Stomach (tissue), 9 donors: ENCODE measurements around the gene PCDHA5. TPM values are rescaled to one million over a fixed set of nuclear protein-coding genes. Genes with fewer than 3 reads are reported as not detected.
"Not testable (repeated sequence)": the region's sequence is repeated elsewhere in the genome, so short reads cannot be mapped to it uniquely, and the experiment has no call there.

Experiments used
- DNase-seq, 2 donors: peaks; one replicate each; pipeline versions ENCODE4 v3.0.0 to v3.0.0-alpha.2; 2013 to 2019
- H3K27ac ChIP-seq, 5 donors: fragments of 200-600 bp in 4 of 5; sonication (generic) in 4 of 5; one replicate each; pipeline ENCODE4 v1.5.1; 2013 to 2019; ENCODE audit warnings: mild to moderate bottlenecking in 1 of 5, moderate library complexity in 1 of 5
- H3K27me3 ChIP-seq, 3 donors: fragments of 200-600 bp; sonication (generic); one replicate each; pipeline ENCODE4 v1.5.1; 2017 to 2019; ENCODE audit warnings: mixed run types in 1 of 3
- H3K36me3 ChIP-seq, 4 donors: fragments of 200-600 bp; sonication (generic); 1 replicate in 3 of 4; 2 replicates in 1 of 4; pipeline ENCODE4 v1.5.1; 2016 to 2019
- H3K4me1 ChIP-seq, 4 donors: fragments of 200-600 bp; sonication (generic); one replicate each; pipeline ENCODE4 v1.5.1; 2016 to 2019
- H3K4me3 ChIP-seq, 4 donors: fragments of 200-600 bp; sonication (generic) in 3 of 4; one replicate each; pipeline ENCODE4 v1.5.1; 2016 to 2019; ENCODE audit warnings: mild to moderate bottlenecking in 1 of 4
- H3K9me3 ChIP-seq, 4 donors: fragments of 200-600 bp; sonication (generic); one replicate each; pipeline ENCODE4 v1.5.1; 2016 to 2019
- CTCF ChIP-seq, 7 experiments: fragments of 450-650 bp in 4 of 7; fragments of 200-600 bp in 3 of 7; sonication (generic) in 3 of 7; IDR thresholded peaks; one replicate each; pipeline ENCODE4 v1.5.1; 2016 to 2019; ENCODE audit warnings: antibody characterized with exemption in 7 of 7, control low read depth in 2 of 7, mild to moderate bottlenecking in 1 of 7
- EP300 ChIP-seq: sonication (generic); formaldehyde crosslinking; IDR thresholded peaks from one replicate; pipeline ENCODE4 v1.6.1; 2017; ENCODE audit warnings: antibody characterized with exemption
- POLR2A ChIP-seq, 4 donors: fragments of 450-650 bp; IDR thresholded peaks; one replicate each; pipeline ENCODE4 v1.6.1; 2016; ENCODE audit warnings: antibody characterized with exemption in 4 of 4, control low read depth in 2 of 4, mild to moderate bottlenecking in 1 of 4, moderate library complexity in 1 of 4
- POLR2AphosphoS5 ChIP-seq, 3 donors: sonication (generic); formaldehyde crosslinking; IDR thresholded peaks; one replicate each; pipeline ENCODE4 v1.6.1; 2016; ENCODE audit warnings: antibody characterized with exemption in 3 of 3
- WGBS, 5 donors: extraction: QIAGEN DNeasy Blood & Tissue Kit in 3 of 5; methylation state at CpG; one replicate each; pipeline versions ENCODE4 v1.1.5 to v1.1.7; 2013 to 2018; 5-methylcytosine and 5-hydroxymethylcytosine counted together
- intact Hi-C: fragments of 100-400 bp; cut with DNase I; formaldehyde crosslinking; loops from one replicate; pipeline ENCODE4 v1.15.1; 2023; ENCODE audit warnings: low total_unique reads
- polyA plus RNA-seq, 3 donors: library from polyadenylated mRNA; stranded (reverse); fragments of 200-250 nt; gene quantifications; one replicate each; pipeline ENCODE4 v1.2.3, GENCODE V29; 2013
- total RNA-seq, 5 donors: library from RNA; depleted of rRNA; stranded (reverse); fragments of >200 nt; gene quantifications; one replicate each; pipeline versions ENCODE4 v1.1.0 to v1.2.3, GENCODE V29; 2014 to 2016
- donor health status: healthy with polysubstance abuse.
- donor health status: Bipolar disorder and iron deficiency.
- donor health status: healthy.

Gene PCDHA5
- total and polyA plus RNA-seq, 8 donors: 0.12 to 21.9 (median 0.13) TPM; not detected in 5

GRCh38 chr5:140833993-140834392 lies 12.6 kb downstream of the PCDHA5 start, which contains the start of gene PCDHA7:
Gene PCDHA7, plus strand, starts transcription at chr5:140834269. Its CDS starts 115 bp downstream, at chr5:140834384.
- Histone ChIP-seq H3K4me1 (no peaks in the 10 kb centered on the region), H3K4me3 (peak within 1 kb of the TSS in 3 of 4 donors; percentile 9 to 24 (median 13)), H3K27me3 (peaks cover 0 to 71% (median 4%) of the 10 kb centered on the region in 3 donors), H3K9me3 (peaks cover 28 to 70% (median 53%) of the 10 kb centered on the region in 4 donors), H3K36me3 (no peaks in the 10 kb centered on the region), H3K27ac (no peak within 1 kb of the TSS)
- DNase-seq: peak in 1 of 2 donors; percentile 28
- intact Hi-C loops: no loop called here
- no peak for TF ChIP-seq POLR2AphosphoS5 (IDR thresholded peaks at IDR 0.05)
- WGBS, 5 donors: 10 to 18% (median 12%) methylated on average over 8 of the region's 8 CpGs

GRCh38 chr5:140834439-140835008 lies 13.1 kb downstream of the PCDHA5 start:
- H3K27ac ChIP-seq, intact Hi-C loops, DNase-seq, H3K36me3 ChIP-seq, H3K4me1 ChIP-seq: not testable (repeated sequence)
- WGBS, 5 donors: 20 to 27% (median 24%) methylated on average over 12 to 27 of the region's 38 CpGs
- Histone ChIP-seq H3K27me3 (peaks cover 0 to 66% (median 4%) of the 10 kb centered on the region in 3 donors), H3K9me3 (peaks cover 26 to 69% (median 48%) of the 10 kb centered on the region in 4 donors), H3K4me3 (peak overlapping the region in 3 of 4 donors; percentile 9 to 24 (median 13))

- intact Hi-C loops: no loop called here
- peaks cover 0 to 60% (median 4%) of the 10 kb centered on the region in 3 donors for H3K27me3 ChIP-seq
- no peaks in the 10 kb centered on the region for H3K4me1 ChIP-seq
- 45 to 62% (median 49%) methylated on average over 42 to 103 of the region's 103 CpGs for WGBS, 5 donors
- H3K27ac ChIP-seq: no peak overlapping the region
- peaks cover 19 to 66% (median 40%) of the 10 kb centered on the region in 4 donors for H3K9me3 ChIP-seq
- no peak for TF ChIP-seq CTCF (IDR thresholded peaks at IDR 0.05)
- H3K4me3 ChIP-seq: no peak overlapping the region
- DNase-seq: no peak
- no peaks in the 10 kb centered on the region for H3K36me3 ChIP-seq
These were observed 14.5 kb downstream of the PCDHA5 start for GRCh38 chr5:140835622-140836510.

- intact Hi-C loops: no loop called here
- Histone ChIP-seq H3K4me1 (no peaks in the 10 kb centered on the region), H3K27me3 (peaks cover 0 to 46% (median 6%) of the 10 kb centered on the region in 3 donors), H3K9me3 (peaks cover 18 to 78% (median 46%) of the 10 kb centered on the region in 4 donors), H3K4me3 (no peak within 1 kb of the TSS), H3K27ac (no peak within 1 kb of the TSS), H3K36me3 (no peaks in the 10 kb centered on the region)
- TF ChIP-seq EP300 (no peak), POLR2A (IDR thresholded peaks at IDR 0.05) (no peak), POLR2AphosphoS5 (IDR thresholded peaks at IDR 0.05) (no peak), CTCF (IDR thresholded peaks at IDR 0.05) (no peak)
- WGBS, 5 donors: 20 to 36% (median 26%) methylated on average over 21 to 47 of the region's 47 CpGs
- DNase-seq: no peak
These were observed 19.9 kb downstream of the PCDHA5 start, which contains the start of gene PCDHA8 for GRCh38 chr5:140840978-140841962. Gene PCDHA8, plus strand, starts transcription at chr5:140841187. Its CDS starts 135 bp downstream, at chr5:140841322.
